ENCODE results near the gene RPAP2. TPM values are rescaled to one million over a fixed set of nuclear protein-coding genes. Genes with fewer than 3 reads are reported as not detected.
"Not testable (repeated sequence)": the region's sequence is repeated elsewhere in the genome, so short reads cannot be mapped to it uniquely, and the experiment has no call there.

The RPAP2 gene
- total and polyA plus RNA-seq, 8 donors: 19.3 to 33.8 (median 29.7) TPM

DNA sequence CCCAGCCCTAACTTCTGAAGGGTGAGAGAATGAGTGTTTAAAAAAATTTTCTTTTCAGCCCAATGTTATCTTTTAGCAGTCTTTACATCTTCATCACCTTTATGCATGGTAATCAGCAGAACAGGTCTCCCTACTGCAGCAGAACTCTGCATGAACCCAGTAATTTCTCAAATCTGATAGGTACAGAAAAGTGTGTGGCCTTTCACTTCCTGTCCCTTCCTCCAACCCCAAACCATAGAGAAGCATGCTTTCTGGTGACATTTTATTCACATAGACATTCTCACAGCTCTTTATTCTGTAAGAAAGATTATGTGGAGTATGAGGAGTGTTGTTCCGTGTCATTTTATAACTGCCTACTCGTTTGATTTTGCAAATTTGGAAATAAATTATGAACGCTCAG is 68.6 kb downstream of the RPAP2 start:
- no peak overlapping the region for H3K4me3 ChIP-seq
- peaks cover 0 to 11% of the 10 kb centered on the region in 2 donors for H3K36me3 ChIP-seq
- ATAC-seq (no peak), DNase-seq (no peak)
- no peak overlapping the region for H3K27ac ChIP-seq
- H3K9me3 ChIP-seq: no peaks in the 10 kb centered on the region
- no peaks in the 10 kb centered on the region for H3K4me1 ChIP-seq
- no peaks in the 10 kb centered on the region for H3K27me3 ChIP-seq
- TF ChIP-seq, protein P1, sequence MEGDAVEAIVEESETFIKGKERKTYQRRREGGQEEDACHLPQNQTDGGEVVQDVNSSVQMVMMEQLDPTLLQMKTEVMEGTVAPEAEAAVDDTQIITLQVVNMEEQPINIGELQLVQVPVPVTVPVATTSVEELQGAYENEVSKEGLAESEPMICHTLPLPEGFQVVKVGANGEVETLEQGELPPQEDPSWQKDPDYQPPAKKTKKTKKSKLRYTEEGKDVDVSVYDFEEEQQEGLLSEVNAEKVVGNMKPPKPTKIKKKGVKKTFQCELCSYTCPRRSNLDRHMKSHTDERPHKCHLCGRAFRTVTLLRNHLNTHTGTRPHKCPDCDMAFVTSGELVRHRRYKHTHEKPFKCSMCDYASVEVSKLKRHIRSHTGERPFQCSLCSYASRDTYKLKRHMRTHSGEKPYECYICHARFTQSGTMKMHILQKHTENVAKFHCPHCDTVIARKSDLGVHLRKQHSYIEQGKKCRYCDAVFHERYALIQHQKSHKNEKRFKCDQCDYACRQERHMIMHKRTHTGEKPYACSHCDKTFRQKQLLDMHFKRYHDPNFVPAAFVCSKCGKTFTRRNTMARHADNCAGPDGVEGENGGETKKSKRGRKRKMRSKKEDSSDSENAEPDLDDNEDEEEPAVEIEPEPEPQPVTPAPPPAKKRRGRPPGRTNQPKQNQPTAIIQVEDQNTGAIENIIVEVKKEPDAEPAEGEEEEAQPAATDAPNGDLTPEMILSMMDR (IDR thresholded peaks at IDR 0.05): no peak
- intact Hi-C loops (cut with DNase I): no loop called here

DNA sequence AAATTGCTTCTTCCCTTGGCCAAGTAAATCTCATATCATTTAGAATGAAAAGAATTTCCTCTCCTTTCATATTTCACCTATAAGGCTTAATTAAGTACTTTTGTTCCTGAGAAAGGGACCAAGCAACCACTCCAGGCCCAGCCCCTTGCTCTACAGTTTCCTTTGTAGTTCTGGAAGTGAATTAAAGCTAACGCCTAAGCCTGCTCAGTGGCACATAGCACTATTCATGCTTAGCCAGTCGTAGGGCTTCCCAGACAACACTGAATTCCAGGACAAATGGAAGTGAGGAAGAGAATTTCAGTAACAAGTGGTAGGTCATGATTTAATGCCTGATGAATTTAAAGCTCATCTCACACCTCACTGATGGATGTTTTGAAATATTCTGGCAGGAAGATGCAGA is 73.3 kb downstream of the RPAP2 start:
- intact Hi-C loops (cut with DNase I): no loop called here
- Histone ChIP-seq H3K27ac (no peak overlapping the region), H3K36me3 (peaks cover 0 to 11% of the 10 kb centered on the region in 2 donors), H3K9me3 (no peaks in the 10 kb centered on the region), H3K4me1 (no peaks in the 10 kb centered on the region), H3K27me3 (no peaks in the 10 kb centered on the region), H3K4me3 (no peak overlapping the region)
- no peak for ATAC-seq
- TF ChIP-seq, protein P1 (IDR thresholded peaks at IDR 0.05): no peak
- DNase-seq: no peak

- no peak overlapping the region for H3K27ac ChIP-seq
- H3K4me3 ChIP-seq: no peak overlapping the region
- H3K27me3 ChIP-seq: no peaks in the 10 kb centered on the region
- TF ChIP-seq, protein P1 (IDR thresholded peaks at IDR 0.05): no peak
- intact Hi-C loops (cut with DNase I): no loop called here
- H3K4me1 ChIP-seq: no peaks in the 10 kb centered on the region
- H3K36me3 ChIP-seq: peaks cover 0 to 9% of the 10 kb centered on the region in 2 donors
- ATAC-seq: no peak
- H3K9me3 ChIP-seq: no peaks in the 10 kb centered on the region
- DNase-seq: no peak
Measured at GRCh38 chr1:92374223-92374622, 75.4 kb downstream of the RPAP2 start.

GRCh38 chr1:92376345-92376744 is 77.5 kb downstream of the RPAP2 start:
- Histone ChIP-seq H3K27me3 (no peaks in the 10 kb centered on the region), H3K9me3 (no peaks in the 10 kb centered on the region), H3K4me1 (no peaks in the 10 kb centered on the region), H3K36me3 (no peaks in the 10 kb centered on the region), H3K27ac (no peak overlapping the region), H3K4me3 (no peak overlapping the region)
- intact Hi-C loops (cut with DNase I): no loop called here
- ATAC-seq (no peak), DNase-seq (no peak)
- TF ChIP-seq, protein P1 (IDR thresholded peaks at IDR 0.05): no peak

DNA sequence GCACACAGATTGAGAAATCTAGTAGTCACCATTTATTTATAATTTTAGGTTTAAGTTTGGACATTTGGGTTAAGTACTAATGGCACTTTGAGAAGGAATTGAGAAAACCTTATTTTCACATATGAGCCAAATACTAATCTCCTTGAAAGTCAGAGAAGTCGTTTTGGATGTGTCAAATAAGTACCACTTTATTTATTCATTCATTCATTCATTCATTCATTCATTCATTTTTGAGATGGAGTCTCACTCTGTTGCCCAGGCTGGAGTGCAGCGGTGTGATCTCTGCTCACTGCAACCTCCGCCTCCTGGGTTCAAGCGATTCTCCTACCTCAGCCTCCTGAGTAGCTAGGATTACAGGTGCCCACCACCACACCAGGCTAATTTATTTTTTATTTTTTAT is 79.1 kb downstream of the RPAP2 start:
- H3K27ac ChIP-seq; H3K27me3 ChIP-seq; intact Hi-C loops (cut with DNase I); H3K4me1 ChIP-seq; ATAC-seq; DNase-seq; H3K4me3 ChIP-seq; H3K9me3 ChIP-seq; H3K36me3 ChIP-seq: not testable (repeated sequence)

DNA sequence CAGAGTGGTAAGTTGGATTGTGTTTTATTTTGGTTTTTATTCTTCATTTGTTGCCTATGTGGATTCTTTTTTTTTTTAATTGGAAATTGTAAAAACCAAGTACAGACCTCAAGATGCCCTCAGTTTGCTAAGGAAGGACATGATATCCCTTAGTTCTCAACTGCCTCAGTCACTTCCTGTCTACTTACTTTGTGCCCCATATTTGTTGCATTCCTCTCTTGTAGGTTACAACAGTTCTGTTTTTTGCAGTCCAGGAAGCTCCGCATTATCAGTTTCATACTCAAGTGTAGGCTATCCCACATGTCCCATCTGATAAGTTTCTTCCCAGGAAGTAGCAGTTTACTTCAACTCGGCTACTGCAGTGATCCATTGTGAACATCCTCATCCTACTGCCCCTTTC is 82.0 kb downstream of the RPAP2 start:
- TF ChIP-seq, protein P1 (IDR thresholded peaks at IDR 0.05): no peak
- DNase-seq (no peak), ATAC-seq (no peak)
- no peak overlapping the region for H3K4me3 ChIP-seq
- H3K27me3 ChIP-seq: no peaks in the 10 kb centered on the region
- peaks cover 0 to 3% of the 10 kb centered on the region in 2 donors for H3K9me3 ChIP-seq
- H3K27ac ChIP-seq: no peak overlapping the region
- no peaks in the 10 kb centered on the region for H3K4me1 ChIP-seq
- intact Hi-C loops (cut with DNase I): no loop called here
- peaks cover 0 to 10% of the 10 kb centered on the region in 2 donors for H3K36me3 ChIP-seq

DNA sequence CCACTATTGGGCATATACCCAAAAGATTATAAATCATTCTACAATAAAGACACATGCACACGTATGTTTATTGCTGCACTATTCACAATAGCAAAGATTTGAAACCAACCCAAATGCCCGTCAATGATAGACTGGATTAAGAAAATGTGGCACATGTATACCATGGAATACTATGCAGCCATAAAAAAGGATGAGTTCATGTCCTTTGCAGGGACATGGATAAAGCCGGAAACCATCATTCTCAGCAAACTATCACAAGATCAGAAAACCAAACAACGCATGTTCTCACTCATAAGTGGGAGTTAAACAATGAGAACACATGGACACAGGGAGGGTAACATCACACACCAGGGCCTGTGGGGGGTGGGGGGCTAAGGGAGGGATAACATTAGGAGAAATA is 95.1 kb downstream of the RPAP2 start:
- DNase-seq; H3K27me3 ChIP-seq; H3K4me1 ChIP-seq; H3K36me3 ChIP-seq; H3K4me3 ChIP-seq; intact Hi-C loops (cut with DNase I); H3K27ac ChIP-seq; ATAC-seq: not testable (repeated sequence)
- H3K9me3 ChIP-seq: peaks cover 0 to 49% of the 10 kb centered on the region in 2 donors

Measured in left lung (tissue), 10 donors.